GM03348 (cell line): Measurements from ENCODE around the gene FOXP1.

Experiments
- DNase-seq: peaks from one replicate; pipeline ENCODE4 v3.0.0; 2012; ENCODE audit warnings: low spot score

The FOXP1 gene

GRCh38 chr3:71145954-71146353, 437.6 kb downstream of the FOXP1 start:
- DNase-seq = no peak

GRCh38 chr3:71144525-71145253, 438.8 kb downstream of the FOXP1 start:
- DNase-seq = no peak

- no peak for DNase-seq
These were observed 440.0 kb downstream of the FOXP1 start for GRCh38 chr3:71143493-71143892.

GRCh38 chr3:71142441-71143161, 440.9 kb downstream of the FOXP1 start:
- no peak for DNase-seq

GRCh38 chr3:71140477-71140876, 443.1 kb downstream of the FOXP1 start:
- no peak for DNase-seq

GRCh38 chr3:71139496-71139895, 444.0 kb downstream of the FOXP1 start:
- no peak for DNase-seq

GRCh38 chr3:71138410-71138809, 445.1 kb downstream of the FOXP1 start:
- DNase-seq = no peak

- DNase-seq = no peak
These were observed 447.3 kb downstream of the FOXP1 start for GRCh38 chr3:71136276-71136675.

GRCh38 chr3:71135373-71136088, 448.0 kb downstream of the FOXP1 start:
- DNase-seq = no peak

- no peak for DNase-seq
These were observed 449.0 kb downstream of the FOXP1 start for GRCh38 chr3:71134521-71134920.

GRCh38 chr3:71133865-71134264, 449.7 kb downstream of the FOXP1 start:
- DNase-seq = no peak

GRCh38 chr3:71132995-71133730, 450.4 kb downstream of the FOXP1 start:
- DNase-seq = no peak

- DNase-seq = no peak
These were observed 451.9 kb downstream of the FOXP1 start for GRCh38 chr3:71131375-71132314.

- DNase-seq = peak; percentile 73
These were observed 452.8 kb downstream of the FOXP1 start for GRCh38 chr3:71130471-71131374.

GRCh38 chr3:71129611-71130431, 453.7 kb downstream of the FOXP1 start:
- DNase-seq = peak; percentile 39

- no peak for DNase-seq
These were observed 454.6 kb downstream of the FOXP1 start for GRCh38 chr3:71128961-71129360.

GRCh38 chr3:71127844-71128243, 455.7 kb downstream of the FOXP1 start:
- no peak for DNase-seq

- no peak for DNase-seq
These were observed 456.3 kb downstream of the FOXP1 start for GRCh38 chr3:71127052-71127831.
